Measurements from ENCODE around the gene MRTFA. TPM values are rescaled to one million over a fixed set of nuclear protein-coding genes. Genes with fewer than 3 reads are reported as not detected.

MRTFA gene
- polyA plus RNA-seq, 1 of the 3 experiments (the other 2 are of a cell fraction) = 5.8 TPM

DNA sequence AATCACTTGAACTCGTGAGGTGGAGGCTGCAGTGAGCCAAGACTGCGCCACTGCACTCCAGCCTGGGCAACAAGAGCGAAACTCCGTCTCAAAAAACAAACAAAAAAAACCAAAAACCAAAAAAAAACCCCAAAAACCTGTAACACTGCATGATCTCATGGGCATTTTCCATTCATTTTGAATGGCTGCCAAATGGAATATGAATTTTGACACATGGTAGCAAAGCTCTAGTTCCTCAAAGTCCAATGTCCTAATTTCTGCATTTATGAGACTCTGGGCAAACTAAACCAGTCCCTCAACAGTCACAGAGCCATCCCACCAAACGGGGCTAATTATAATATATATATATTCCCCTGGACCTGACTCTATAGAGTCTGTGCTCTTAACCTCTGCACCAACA is 204.4 kb downstream of the MRTFA start:
- peaks cover 26% of the 10 kb centered on the region for H3K79me2 ChIP-seq (ENCODE audit: insufficient read depth)
- no peak overlapping the region for H3K4me2 ChIP-seq
- no peak overlapping the region for H3K4me3 ChIP-seq (ENCODE audit: low read depth in 2 of 2, low read length in 1 of 2)
- H3K27ac ChIP-seq (ENCODE audit: low read depth in 2 of 2, low read length in 1 of 2) = no peak overlapping the region
- peaks cover 4 to 5% of the 10 kb centered on the region in 2 experiments for H3K36me3 ChIP-seq (replicated peaks in 1 of 2; ENCODE audit: control insufficient read depth in 1 of 2, insufficient read depth in 2 of 2, low read length in 1 of 2)
- H3F3A ChIP-seq (replicated peaks; ENCODE audit: insufficient read depth) = no peaks in the 10 kb centered on the region
- TF ChIP-seq MEF2A (IDR thresholded peaks at IDR 0.05; ENCODE audit: borderline replicate concordance, low read depth) = no peak
- no peak for TF ChIP-seq RXRA (IDR thresholded peaks at IDR 0.05; ENCODE audit: borderline replicate concordance, low read depth)
- TF ChIP-seq, protein P1, sequence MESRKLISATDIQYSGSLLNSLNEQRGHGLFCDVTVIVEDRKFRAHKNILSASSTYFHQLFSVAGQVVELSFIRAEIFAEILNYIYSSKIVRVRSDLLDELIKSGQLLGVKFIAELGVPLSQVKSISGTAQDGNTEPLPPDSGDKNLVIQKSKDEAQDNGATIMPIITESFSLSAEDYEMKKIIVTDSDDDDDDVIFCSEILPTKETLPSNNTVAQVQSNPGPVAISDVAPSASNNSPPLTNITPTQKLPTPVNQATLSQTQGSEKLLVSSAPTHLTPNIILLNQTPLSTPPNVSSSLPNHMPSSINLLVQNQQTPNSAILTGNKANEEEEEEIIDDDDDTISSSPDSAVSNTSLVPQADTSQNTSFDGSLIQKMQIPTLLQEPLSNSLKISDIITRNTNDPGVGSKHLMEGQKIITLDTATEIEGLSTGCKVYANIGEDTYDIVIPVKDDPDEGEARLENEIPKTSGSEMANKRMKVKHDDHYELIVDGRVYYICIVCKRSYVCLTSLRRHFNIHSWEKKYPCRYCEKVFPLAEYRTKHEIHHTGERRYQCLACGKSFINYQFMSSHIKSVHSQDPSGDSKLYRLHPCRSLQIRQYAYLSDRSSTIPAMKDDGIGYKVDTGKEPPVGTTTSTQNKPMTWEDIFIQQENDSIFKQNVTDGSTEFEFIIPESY (IDR thresholded peaks at IDR 0.05; ENCODE audit: borderline replicate concordance, low read depth) = no peak
- no peak for TF ChIP-seq FOXJ3 (CRISPR knock-in tag; IDR thresholded peaks at IDR 0.05)
- no peak for TF ChIP-seq SMC3 (IDR thresholded peaks at IDR 0.05; ENCODE audit: low read depth, low read length)
- TF ChIP-seq SIN3A (IDR thresholded peaks at IDR 0.05; ENCODE audit: borderline replicate concordance, low read depth, low read length) = no peak
- no peak for TF ChIP-seq EP300 (IDR thresholded peaks at IDR 0.05; ENCODE audit: borderline replicate concordance in 1 of 2, low read depth in 1 of 2, low read length in 1 of 2)
- TF ChIP-seq, protein P2, sequence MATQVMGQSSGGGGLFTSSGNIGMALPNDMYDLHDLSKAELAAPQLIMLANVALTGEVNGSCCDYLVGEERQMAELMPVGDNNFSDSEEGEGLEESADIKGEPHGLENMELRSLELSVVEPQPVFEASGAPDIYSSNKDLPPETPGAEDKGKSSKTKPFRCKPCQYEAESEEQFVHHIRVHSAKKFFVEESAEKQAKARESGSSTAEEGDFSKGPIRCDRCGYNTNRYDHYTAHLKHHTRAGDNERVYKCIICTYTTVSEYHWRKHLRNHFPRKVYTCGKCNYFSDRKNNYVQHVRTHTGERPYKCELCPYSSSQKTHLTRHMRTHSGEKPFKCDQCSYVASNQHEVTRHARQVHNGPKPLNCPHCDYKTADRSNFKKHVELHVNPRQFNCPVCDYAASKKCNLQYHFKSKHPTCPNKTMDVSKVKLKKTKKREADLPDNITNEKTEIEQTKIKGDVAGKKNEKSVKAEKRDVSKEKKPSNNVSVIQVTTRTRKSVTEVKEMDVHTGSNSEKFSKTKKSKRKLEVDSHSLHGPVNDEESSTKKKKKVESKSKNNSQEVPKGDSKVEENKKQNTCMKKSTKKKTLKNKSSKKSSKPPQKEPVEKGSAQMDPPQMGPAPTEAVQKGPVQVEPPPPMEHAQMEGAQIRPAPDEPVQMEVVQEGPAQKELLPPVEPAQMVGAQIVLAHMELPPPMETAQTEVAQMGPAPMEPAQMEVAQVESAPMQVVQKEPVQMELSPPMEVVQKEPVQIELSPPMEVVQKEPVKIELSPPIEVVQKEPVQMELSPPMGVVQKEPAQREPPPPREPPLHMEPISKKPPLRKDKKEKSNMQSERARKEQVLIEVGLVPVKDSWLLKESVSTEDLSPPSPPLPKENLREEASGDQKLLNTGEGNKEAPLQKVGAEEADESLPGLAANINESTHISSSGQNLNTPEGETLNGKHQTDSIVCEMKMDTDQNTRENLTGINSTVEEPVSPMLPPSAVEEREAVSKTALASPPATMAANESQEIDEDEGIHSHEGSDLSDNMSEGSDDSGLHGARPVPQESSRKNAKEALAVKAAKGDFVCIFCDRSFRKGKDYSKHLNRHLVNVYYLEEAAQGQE (IDR thresholded peaks at IDR 0.05; ENCODE audit: low read depth, low read length) = no peak
- no peak for TF ChIP-seq JUND (IDR thresholded peaks at IDR 0.05)
- no peak for TF ChIP-seq YY1 (IDR thresholded peaks at IDR 0.05; ENCODE audit: low read depth)
- no peak for TF ChIP-seq TAF1 (IDR thresholded peaks at IDR 0.05; ENCODE audit: borderline replicate concordance, low read depth, low read length)
- TF ChIP-seq, protein P3, sequence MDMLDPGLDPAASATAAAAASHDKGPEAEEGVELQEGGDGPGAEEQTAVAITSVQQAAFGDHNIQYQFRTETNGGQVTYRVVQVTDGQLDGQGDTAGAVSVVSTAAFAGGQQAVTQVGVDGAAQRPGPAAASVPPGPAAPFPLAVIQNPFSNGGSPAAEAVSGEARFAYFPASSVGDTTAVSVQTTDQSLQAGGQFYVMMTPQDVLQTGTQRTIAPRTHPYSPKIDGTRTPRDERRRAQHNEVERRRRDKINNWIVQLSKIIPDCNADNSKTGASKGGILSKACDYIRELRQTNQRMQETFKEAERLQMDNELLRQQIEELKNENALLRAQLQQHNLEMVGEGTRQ (IDR thresholded peaks at IDR 0.05; ENCODE audit: borderline replicate concordance, low read depth, low read length) = no peak
- TF ChIP-seq, protein P4, sequence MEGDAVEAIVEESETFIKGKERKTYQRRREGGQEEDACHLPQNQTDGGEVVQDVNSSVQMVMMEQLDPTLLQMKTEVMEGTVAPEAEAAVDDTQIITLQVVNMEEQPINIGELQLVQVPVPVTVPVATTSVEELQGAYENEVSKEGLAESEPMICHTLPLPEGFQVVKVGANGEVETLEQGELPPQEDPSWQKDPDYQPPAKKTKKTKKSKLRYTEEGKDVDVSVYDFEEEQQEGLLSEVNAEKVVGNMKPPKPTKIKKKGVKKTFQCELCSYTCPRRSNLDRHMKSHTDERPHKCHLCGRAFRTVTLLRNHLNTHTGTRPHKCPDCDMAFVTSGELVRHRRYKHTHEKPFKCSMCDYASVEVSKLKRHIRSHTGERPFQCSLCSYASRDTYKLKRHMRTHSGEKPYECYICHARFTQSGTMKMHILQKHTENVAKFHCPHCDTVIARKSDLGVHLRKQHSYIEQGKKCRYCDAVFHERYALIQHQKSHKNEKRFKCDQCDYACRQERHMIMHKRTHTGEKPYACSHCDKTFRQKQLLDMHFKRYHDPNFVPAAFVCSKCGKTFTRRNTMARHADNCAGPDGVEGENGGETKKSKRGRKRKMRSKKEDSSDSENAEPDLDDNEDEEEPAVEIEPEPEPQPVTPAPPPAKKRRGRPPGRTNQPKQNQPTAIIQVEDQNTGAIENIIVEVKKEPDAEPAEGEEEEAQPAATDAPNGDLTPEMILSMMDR (IDR thresholded peaks at IDR 0.05) = no peak
- TF ChIP-seq MXI1 (IDR thresholded peaks at IDR 0.05; ENCODE audit: low read depth, low read length) = no peak
- no peak for TF ChIP-seq FOXM1 (IDR thresholded peaks at IDR 0.05; ENCODE audit: low read depth)
- H3K4me1 ChIP-seq (ENCODE audit: control insufficient read depth in 1 of 2, insufficient read depth in 2 of 2, low read depth in 1 of 2, low read length in 1 of 2) = no peaks in the 10 kb centered on the region
- 100% methylated on average over 5 of the region's 5 CpGs for WGBS (ENCODE audit: low lambda C conversion rate)
- CTCF ChIA-PET = no interaction called here
- H3K27me3 ChIP-seq (ENCODE audit: insufficient read depth) = no peaks in the 10 kb centered on the region
- no peak overlapping the region for H3K9ac ChIP-seq
- no peaks in the 10 kb centered on the region for H4K20me1 ChIP-seq (ENCODE audit: insufficient read depth)
- no peak for DNase-seq
- H2AFZ ChIP-seq (ENCODE audit: low read depth) = no peak overlapping the region
- H3K9me2 ChIP-seq = no peaks in the 10 kb centered on the region
- POLR2A ChIA-PET = no interaction called here
- no peaks in the 10 kb centered on the region for H3K9me3 ChIP-seq

All from SK-N-SH (cell line).